Stimulated activated naive CD8-positive, alpha-beta T cell treated with anti-CD3 and anti-CD28 coated beads, Interleukin-15, Interleukin-2, amounts not matched to agents 100 ng/mL and 50 ng/mL, for 24 hours (primary cell): ENCODE measurements around the gene CGB1.
"Not testable (repeated sequence)": the region's sequence is repeated elsewhere in the genome, so short reads cannot be mapped to it uniquely, and the experiment has no call there.

ENCODE experiments used
- H3K27ac Mint-ChIP-seq: one replicate; pipeline ENCODE4 v1.8.0; 2021; ENCODE audit warnings: mild to moderate bottlenecking, mixed read lengths
- H3K27me3 Mint-ChIP-seq: one replicate; pipeline ENCODE4 v1.8.0; 2021; ENCODE audit warnings: mixed read lengths
- H3K36me3 Mint-ChIP-seq: one replicate; pipeline ENCODE4 v1.8.0; 2021; ENCODE audit warnings: low read depth, mixed read lengths
- H3K4me1 Mint-ChIP-seq: one replicate; pipeline ENCODE4 v1.8.0; 2021; ENCODE audit warnings: low read depth, mixed read lengths
- H3K4me3 Mint-ChIP-seq: one replicate; pipeline ENCODE4 v1.8.0; 2021; ENCODE audit warnings: mild to moderate bottlenecking, mixed read lengths
- H3K9me3 Mint-ChIP-seq: one replicate; pipeline ENCODE4 v1.8.0; 2021; ENCODE audit warnings: mixed read lengths

CGB1 gene

GRCh38 chr19:49042177-49042576, 5.5 kb upstream of the CGB1 start:
- H3K4me1 Mint-ChIP-seq = no peaks in the 10 kb centered on the region
- no peaks in the 10 kb centered on the region for H3K9me3 Mint-ChIP-seq
- no peaks in the 10 kb centered on the region for H3K36me3 Mint-ChIP-seq
- no peaks in the 10 kb centered on the region for H3K27me3 Mint-ChIP-seq
- no peak overlapping the region for H3K27ac Mint-ChIP-seq
- no peak overlapping the region for H3K4me3 Mint-ChIP-seq

- H3K4me3 Mint-ChIP-seq, H3K4me1 Mint-ChIP-seq, H3K27me3 Mint-ChIP-seq, H3K9me3 Mint-ChIP-seq, H3K27ac Mint-ChIP-seq, H3K36me3 Mint-ChIP-seq: not testable (repeated sequence)
These were observed 3.0 kb upstream of the CGB1 start for GRCh38 chr19:49039736-49040135.

GRCh38 chr19:49038557-49039276, 2.0 kb upstream of the CGB1 start:
- H3K4me3 Mint-ChIP-seq, H3K4me1 Mint-ChIP-seq, H3K9me3 Mint-ChIP-seq, H3K27ac Mint-ChIP-seq, H3K36me3 Mint-ChIP-seq, H3K27me3 Mint-ChIP-seq: not testable (repeated sequence)

- H3K36me3 Mint-ChIP-seq, H3K4me1 Mint-ChIP-seq, H3K27me3 Mint-ChIP-seq, H3K9me3 Mint-ChIP-seq, H3K27ac Mint-ChIP-seq, H3K4me3 Mint-ChIP-seq: not testable (repeated sequence)
These were observed 1.4 kb upstream of the CGB1 start for GRCh38 chr19:49038111-49038510.

GRCh38 chr19:49031642-49032301, 4.9 kb downstream of the CGB1 start, which contains the start of gene CGB2:
Gene CGB2 (plus strand): TSS chr19:49031890. CDS start chr19:49032096, 206 bp downstream.
- H3K36me3 Mint-ChIP-seq, H3K9me3 Mint-ChIP-seq, H3K4me3 Mint-ChIP-seq, H3K27me3 Mint-ChIP-seq, H3K4me1 Mint-ChIP-seq: not testable (repeated sequence)
- peak within 1 kb of the TSS; percentile 5 for H3K27ac Mint-ChIP-seq

- H3K36me3 Mint-ChIP-seq, H3K27me3 Mint-ChIP-seq, H3K27ac Mint-ChIP-seq, H3K9me3 Mint-ChIP-seq, H3K4me1 Mint-ChIP-seq, H3K4me3 Mint-ChIP-seq: not testable (repeated sequence)
These were observed 6.4 kb downstream of the CGB1 start for GRCh38 chr19:49030323-49030722.

- H3K9me3 Mint-ChIP-seq, H3K4me3 Mint-ChIP-seq, H3K27me3 Mint-ChIP-seq, H3K27ac Mint-ChIP-seq, H3K36me3 Mint-ChIP-seq, H3K4me1 Mint-ChIP-seq: not testable (repeated sequence)
These were observed 6.9 kb downstream of the CGB1 start for GRCh38 chr19:49029749-49030148.

GRCh38 chr19:49028686-49029085, 8.0 kb downstream of the CGB1 start:
- not testable (repeated sequence) for H3K9me3 Mint-ChIP-seq, H3K4me3 Mint-ChIP-seq, H3K36me3 Mint-ChIP-seq, H3K27ac Mint-ChIP-seq, H3K4me1 Mint-ChIP-seq, H3K27me3 Mint-ChIP-seq

- H3K36me3 Mint-ChIP-seq, H3K9me3 Mint-ChIP-seq, H3K4me3 Mint-ChIP-seq, H3K27ac Mint-ChIP-seq, H3K27me3 Mint-ChIP-seq: not testable (repeated sequence)
- peaks cover 19% of the 10 kb centered on the region for H3K4me1 Mint-ChIP-seq
These were observed 11.1 kb downstream of the CGB1 start for GRCh38 chr19:49025599-49025998.

GRCh38 chr19:49025088-49025487, 11.6 kb downstream of the CGB1 start:
- not testable (repeated sequence) for H3K9me3 Mint-ChIP-seq, H3K27ac Mint-ChIP-seq, H3K4me3 Mint-ChIP-seq, H3K27me3 Mint-ChIP-seq, H3K36me3 Mint-ChIP-seq
- peaks cover 24% of the 10 kb centered on the region for H3K4me1 Mint-ChIP-seq

- H3K4me1 Mint-ChIP-seq = peaks cover 32% of the 10 kb centered on the region
- not testable (repeated sequence) for H3K27me3 Mint-ChIP-seq, H3K4me3 Mint-ChIP-seq, H3K9me3 Mint-ChIP-seq, H3K36me3 Mint-ChIP-seq, H3K27ac Mint-ChIP-seq
These were observed 12.5 kb downstream of the CGB1 start, which contains the start of gene CGB3 for GRCh38 chr19:49024233-49024632. Gene CGB3 (minus strand): TSS chr19:49024333. CDS start chr19:49023971, 362 bp downstream.

- H3K9me3 Mint-ChIP-seq = no peaks in the 10 kb centered on the region
- peaks cover 13% of the 10 kb centered on the region for H3K27me3 Mint-ChIP-seq
- H3K4me1 Mint-ChIP-seq = peaks cover 47% of the 10 kb centered on the region
- no peak overlapping the region for H3K4me3 Mint-ChIP-seq
- H3K27ac Mint-ChIP-seq = no peak overlapping the region
- H3K36me3 Mint-ChIP-seq = no peaks in the 10 kb centered on the region
These were observed 14.6 kb downstream of the CGB1 start for GRCh38 chr19:49022116-49022515.

- Mint-ChIP-seq H3K4me1 (peaks cover 47% of the 10 kb centered on the region), H3K27me3 (peaks cover 13% of the 10 kb centered on the region), H3K27ac (no peak overlapping the region), H3K36me3 (no peaks in the 10 kb centered on the region), H3K4me3 (no peak overlapping the region), H3K9me3 (no peaks in the 10 kb centered on the region)
These were observed 15.5 kb downstream of the CGB1 start for GRCh38 chr19:49020931-49021895.

GRCh38 chr19:49020342-49020741, 16.4 kb downstream of the CGB1 start:
- H3K36me3 Mint-ChIP-seq = no peaks in the 10 kb centered on the region
- H3K9me3 Mint-ChIP-seq = no peaks in the 10 kb centered on the region
- H3K4me1 Mint-ChIP-seq = peaks cover 47% of the 10 kb centered on the region
- H3K4me3 Mint-ChIP-seq = no peak overlapping the region
- no peak overlapping the region for H3K27ac Mint-ChIP-seq
- peaks cover 13% of the 10 kb centered on the region for H3K27me3 Mint-ChIP-seq
